ENCODE measurements around the gene TH.

The TH gene

GRCh38 chr11:2115308-2115707 lies 56.3 kb downstream of the TH start:
- DNase-seq (ENCODE audit: low read depth) = no peak
- no peak overlapping the region for H3K4me3 ChIP-seq (ENCODE audit: control insufficient read depth, low read depth, low read length)
- TF ChIP-seq CTCF (conservative IDR thresholded peaks at IDR 0.05; ENCODE audit: control insufficient read depth, insufficient read depth, low read depth, low read length) = no peak

GRCh38 chr11:2114430-2115241 lies 57.0 kb downstream of the TH start:
- no peak for TF ChIP-seq CTCF (conservative IDR thresholded peaks at IDR 0.05; ENCODE audit: control insufficient read depth, insufficient read depth, low read depth, low read length)
- no peak overlapping the region for H3K4me3 ChIP-seq (ENCODE audit: control insufficient read depth, low read depth, low read length)
- no peak for DNase-seq (ENCODE audit: low read depth)

Data from fibroblast of mammary gland (primary cell).